Keratinocyte (primary cell): Measurements from ENCODE around the gene MADCAM1. TPM values are rescaled to one million over a fixed set of nuclear protein-coding genes. Genes with fewer than 3 reads are reported as not detected.
A peak's percentile ranks its signal among the peaks of the same experiment; 100 is the strongest.

ENCODE experiments used
- DNase-seq: peaks from one replicate; pipeline ENCODE4 v3.0.0-alpha.2; 2011; ENCODE audit warnings: low read depth, missing footprints, low spot score
- FAIRE-seq: peaks from 2 replicates; lab custom pipeline; 2011; peaks lifted over from hg19 to GRCh38; lab: Jason Lieb, UNC
- H2AFZ ChIP-seq: 2 replicates; pipeline ENCODE4 v1.6.0; 2012; ENCODE audit warnings: low read length, control low read depth, inconsistent platforms; ENCODE audit not compliant: control insufficient read depth
- H3K27ac ChIP-seq: 2 replicates; pipeline ENCODE4 v1.5.1; 2011; ENCODE audit warnings: low read length; ENCODE audit not compliant: control insufficient read depth, insufficient read depth
- H3K27me3 ChIP-seq: 3 replicates; pipeline ENCODE4 v1.6.0; 2011; ENCODE audit warnings: low read length; ENCODE audit not compliant: control insufficient read depth, insufficient read depth; ENCODE audit errors: extremely low read depth
- H3K36me3 ChIP-seq, 2 experiments: 2 replicates in 1 of 2; 3 replicates in 1 of 2; pipeline ENCODE4 v1.5.1; 2011; ENCODE audit warnings: low read length in 2 of 2, mild to moderate bottlenecking in 1 of 2; ENCODE audit not compliant: control insufficient read depth in 2 of 2, insufficient read depth in 2 of 2; ENCODE audit errors: extremely low read depth in 1 of 2
- H3K4me1 ChIP-seq: 3 replicates; pipeline ENCODE4 v1.5.1; 2011; ENCODE audit warnings: low read length; ENCODE audit not compliant: control insufficient read depth, insufficient read depth; ENCODE audit errors: extremely low read depth
- H3K4me2 ChIP-seq: 3 replicates; pipeline ENCODE4 v1.6.0; 2011; ENCODE audit warnings: low read depth, low read length; ENCODE audit not compliant: control insufficient read depth, insufficient read depth; ENCODE audit errors: extremely low read depth
- H3K4me3 ChIP-seq, 3 experiments: fragments of 200-600 bp in 1 of 3; sonication (generic) in 1 of 3; 2 replicates in 2 of 3; 3 replicates in 1 of 3; pipeline ENCODE4 v1.5.1; 2011 to 2016; ENCODE audit warnings: low read length in 3 of 3, mild to moderate bottlenecking in 3 of 3, control low read depth in 2 of 3, inconsistent platforms in 1 of 3, low read depth in 1 of 3, mixed read lengths in 1 of 3, mixed run types in 1 of 3, moderate library complexity in 1 of 3; ENCODE audit not compliant: control insufficient read depth in 2 of 3, insufficient read depth in 2 of 3; ENCODE audit errors: extremely low read depth in 1 of 3
- H3K79me2 ChIP-seq: 2 replicates; pipeline ENCODE4 v1.6.0; 2012; ENCODE audit warnings: low read length; ENCODE audit not compliant: control insufficient read depth, insufficient read depth
- H3K9ac ChIP-seq: 3 replicates; pipeline ENCODE4 v1.6.0; 2011; ENCODE audit warnings: low read length; ENCODE audit not compliant: control insufficient read depth, insufficient read depth; ENCODE audit errors: extremely low read depth
- H3K9me1 ChIP-seq: 3 replicates; pipeline ENCODE4 v1.6.0; 2011; ENCODE audit warnings: low read length; ENCODE audit not compliant: control insufficient read depth, insufficient read depth; ENCODE audit errors: extremely low read depth
- H3K9me3 ChIP-seq: 2 replicates; pipeline ENCODE4 v1.5.1; 2012; ENCODE audit warnings: low read depth, low read length; ENCODE audit not compliant: control insufficient read depth
- H4K20me1 ChIP-seq: 3 replicates; pipeline ENCODE4 v1.6.0; 2011; ENCODE audit warnings: low read length; ENCODE audit not compliant: control insufficient read depth, insufficient read depth; ENCODE audit errors: extremely low read depth
- EZH2 ChIP-seq: IDR thresholded peaks from one replicate; pipeline ENCODE4 v1.6.1; 2012; ENCODE audit warnings: inconsistent platforms, mild to moderate bottlenecking, low read length, moderate library complexity
- dilution Hi-C: fragments of 300-500 bp; cut with MboI; formaldehyde crosslinking; loops from one replicate; pipeline ENCODE4 v1.7.0; 2020; ENCODE audit warnings: low sequenced_read_pairs; ENCODE audit not compliant: extremely low pct_ligation_motif_present
- polyA plus RNA-seq, 5 experiments: library from polyadenylated mRNA; depleted of rRNA in 3 of 5; stranded (reverse) in 3 of 5; stranded (forward) in 1 of 5; unstranded in 1 of 5; fragments of >200 nt; gene quantifications; 1 replicate in 1 of 5; 2 replicates in 3 of 5; 3 replicates in 1 of 5; pipeline versions ENCODE4 v1.2.1 to v1.2.3, GENCODE V29; 2011 to 2012; ENCODE audit warnings: missing spikeins in 2 of 5, low read depth in 1 of 5, low replicate concordance in 1 of 5
- TF ChIP-seq, protein P1 (sequence below), 3 experiments: IDR thresholded peaks in 1 of 3; conservative IDR thresholded peaks in 1 of 3; optimal IDR thresholded peaks in 1 of 3; 2 replicates in 2 of 3; 3 replicates in 1 of 3; pipeline versions ENCODE3 to v1.5.1; 2011; ENCODE audit warnings: low read length in 3 of 3, mild to moderate bottlenecking in 3 of 3, moderate library complexity in 2 of 3, control low read depth in 1 of 3, inconsistent platforms in 1 of 3; ENCODE audit not compliant: insufficient read depth in 2 of 3; ENCODE audit errors: extremely low read depth in 1 of 3

Gene MADCAM1
- polyA plus RNA-seq, 1 donor (not counting 4 experiments of a cell fraction or from before 2014, with no cell fraction given), result 0.05 TPM

DNA sequence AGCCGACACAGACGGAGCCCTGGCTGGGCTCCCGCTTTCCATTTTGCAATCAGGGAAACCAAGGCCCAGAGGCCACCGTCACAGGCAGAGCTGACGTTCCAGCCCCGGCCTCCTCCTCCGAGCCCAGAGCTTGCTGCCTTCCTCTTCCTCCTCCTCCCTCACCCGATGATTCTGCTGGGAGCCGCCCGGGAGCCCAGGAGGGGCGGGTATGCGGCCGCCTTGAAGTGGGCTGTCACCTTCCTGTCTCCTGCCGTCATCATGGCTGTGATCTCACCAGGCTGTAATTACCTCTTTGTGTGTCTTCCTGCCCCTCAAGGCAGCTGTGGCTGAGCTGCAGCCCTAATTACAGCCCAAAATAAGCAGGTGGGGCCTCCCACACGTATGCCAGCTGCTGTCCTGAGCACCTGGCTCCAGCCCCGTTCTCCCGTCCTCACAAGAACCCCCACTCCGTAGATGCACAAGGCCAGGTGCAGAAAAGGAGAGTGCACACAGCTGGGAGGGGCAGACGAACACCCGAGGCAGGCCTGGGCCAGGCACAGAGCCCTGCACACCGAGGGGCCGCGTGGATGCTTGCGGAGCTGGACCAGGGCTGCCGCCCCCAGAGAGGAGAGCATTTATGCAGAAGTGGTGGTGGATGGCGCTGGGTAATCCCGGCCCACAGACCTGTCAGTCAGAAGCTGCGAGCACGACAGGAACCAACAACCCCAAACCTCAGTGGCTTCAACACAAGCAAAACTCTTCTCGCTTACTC, 15.0 kb downstream of the MADCAM1 start:
- H3K9ac ChIP-seq, result peak overlapping the region; percentile 77
- FAIRE-seq, result no peak

DNA sequence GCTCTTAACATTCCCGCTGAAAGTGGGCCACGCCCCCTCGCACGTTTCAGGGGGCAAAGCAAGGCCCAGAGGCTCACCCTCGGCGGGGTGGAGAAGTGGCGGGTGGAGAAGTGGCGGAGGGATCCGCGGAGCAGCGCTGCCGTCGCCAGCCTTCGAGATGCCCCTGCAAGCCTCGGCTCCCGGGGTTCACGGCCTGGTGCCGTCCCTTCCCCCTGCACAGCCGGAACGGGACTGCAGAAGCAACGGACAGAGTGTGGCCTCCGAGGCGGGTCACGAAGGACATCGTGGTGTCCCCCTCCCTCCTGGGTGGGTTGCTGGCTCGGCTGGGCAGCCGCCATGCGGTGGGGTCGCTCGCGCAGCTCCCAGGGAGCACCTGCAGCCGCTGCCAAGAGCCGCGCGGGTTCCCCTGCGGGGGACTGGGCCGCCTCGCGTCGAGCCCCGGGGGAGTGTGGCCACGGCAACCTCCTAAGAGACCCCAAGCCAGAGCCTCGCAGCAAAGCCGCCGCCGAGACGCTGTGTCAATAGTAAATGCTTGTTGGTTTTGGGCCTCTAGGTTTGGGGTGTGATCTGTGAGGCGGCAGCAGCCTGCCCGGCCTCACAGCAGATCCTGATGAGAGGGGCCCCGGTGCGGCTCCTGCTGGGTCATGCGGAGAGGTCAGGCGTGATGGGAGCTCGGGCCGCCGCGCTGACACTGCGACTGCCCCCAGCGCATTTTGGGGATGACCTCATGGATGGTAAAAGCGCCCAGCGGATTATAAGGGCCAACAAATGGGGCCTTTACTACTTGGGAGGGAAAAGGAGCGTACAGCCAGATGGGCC, 16.5 kb downstream of the MADCAM1 start:
- Histone ChIP-seq H4K20me1 (no peaks in the 10 kb centered on the region), H3K9ac (no peak overlapping the region), H3K79me2 (peaks cover 16% of the 10 kb centered on the region), H3K27me3 (no peaks in the 10 kb centered on the region), H3K36me3 (peaks cover 2 to 4% of the 10 kb centered on the region in 2 experiments), H3K4me3 (no peak overlapping the region), H3K27ac (no peak overlapping the region), H3K9me1 (peaks cover 2% of the 10 kb centered on the region), H3K4me1 (peaks cover 21% of the 10 kb centered on the region), H3K9me3 (no peaks in the 10 kb centered on the region), H3K4me2 (no peak overlapping the region), H2AFZ (no peak overlapping the region)
- DNase-seq, result no peak
- dilution Hi-C loops, result no loop called here
- FAIRE-seq, result no peak
- TF ChIP-seq, protein P1, sequence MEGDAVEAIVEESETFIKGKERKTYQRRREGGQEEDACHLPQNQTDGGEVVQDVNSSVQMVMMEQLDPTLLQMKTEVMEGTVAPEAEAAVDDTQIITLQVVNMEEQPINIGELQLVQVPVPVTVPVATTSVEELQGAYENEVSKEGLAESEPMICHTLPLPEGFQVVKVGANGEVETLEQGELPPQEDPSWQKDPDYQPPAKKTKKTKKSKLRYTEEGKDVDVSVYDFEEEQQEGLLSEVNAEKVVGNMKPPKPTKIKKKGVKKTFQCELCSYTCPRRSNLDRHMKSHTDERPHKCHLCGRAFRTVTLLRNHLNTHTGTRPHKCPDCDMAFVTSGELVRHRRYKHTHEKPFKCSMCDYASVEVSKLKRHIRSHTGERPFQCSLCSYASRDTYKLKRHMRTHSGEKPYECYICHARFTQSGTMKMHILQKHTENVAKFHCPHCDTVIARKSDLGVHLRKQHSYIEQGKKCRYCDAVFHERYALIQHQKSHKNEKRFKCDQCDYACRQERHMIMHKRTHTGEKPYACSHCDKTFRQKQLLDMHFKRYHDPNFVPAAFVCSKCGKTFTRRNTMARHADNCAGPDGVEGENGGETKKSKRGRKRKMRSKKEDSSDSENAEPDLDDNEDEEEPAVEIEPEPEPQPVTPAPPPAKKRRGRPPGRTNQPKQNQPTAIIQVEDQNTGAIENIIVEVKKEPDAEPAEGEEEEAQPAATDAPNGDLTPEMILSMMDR (optimal IDR thresholded peaks at IDR 0.05 in 1 of 3, IDR thresholded peaks at IDR 0.05 in 1 of 3, conservative IDR thresholded peaks at IDR 0.05 in 1 of 3; ENCODE audit: extremely low read depth in 1 of 3, insufficient read depth in 2 of 3, low read length in 3 of 3), result no peak
- no peak for TF ChIP-seq EZH2

More for the DNA sequence above, 15.0 kb downstream of the MADCAM1 start:
- Histone ChIP-seq H3K9me3 (no peaks in the 10 kb centered on the region), H4K20me1 (no peaks in the 10 kb centered on the region), H3K79me2 (peaks cover 16% of the 10 kb centered on the region), H3K36me3 (peaks cover 2 to 4% of the 10 kb centered on the region in 2 experiments), H3K9me1 (peaks cover 2% of the 10 kb centered on the region), H3K4me2 (peak overlapping the region; percentile 93), H2AFZ (peak overlapping the region; percentile 70), H3K4me3 (peak overlapping the region; percentile 4 to 63 (median 53)), H3K4me1 (peaks cover 24% of the 10 kb centered on the region), H3K27ac (peak overlapping the region; percentile 82), H3K27me3 (no peaks in the 10 kb centered on the region)
- no peak for TF ChIP-seq EZH2
- TF ChIP-seq, protein P1 (optimal IDR thresholded peaks at IDR 0.05 in 1 of 3, IDR thresholded peaks at IDR 0.05 in 1 of 3, conservative IDR thresholded peaks at IDR 0.05 in 1 of 3; ENCODE audit: extremely low read depth in 1 of 3, insufficient read depth in 2 of 3, low read length in 3 of 3), result no peak
- DNase-seq, result peak; percentile 88
- dilution Hi-C loops, result no loop called here
